Mesenchymal stem cell (in vitro differentiated cells and primary cell): ENCODE data around the gene BUD13.

ENCODE experiments used
- DNase-seq: peaks from one replicate; pipeline ENCODE4 v3.0.0-alpha.2; 2013
- H2AFZ ChIP-seq: one replicate; pipeline ENCODE4 v1.6.1; 2013; ENCODE audit warnings: low read depth, mild to moderate bottlenecking, control low read depth, inconsistent platforms, low read length, moderate library complexity
- H2AK5ac ChIP-seq: 2 replicates; pipeline ENCODE4 v1.6.1; 2013; ENCODE audit warnings: low read length, moderate library complexity, mild to moderate bottlenecking, inconsistent platforms; ENCODE audit not compliant: severe bottlenecking
- H2BK120ac ChIP-seq: one replicate; pipeline ENCODE4 v1.6.1; 2013; ENCODE audit warnings: low read depth, mild to moderate bottlenecking, inconsistent platforms, low read length, moderate library complexity
- H2BK12ac ChIP-seq, 2 experiments: one replicate each; pipeline ENCODE4 v1.6.1; 2013; ENCODE audit warnings: inconsistent platforms in 2 of 2, low read length in 2 of 2, mild to moderate bottlenecking in 2 of 2, moderate library complexity in 2 of 2, control low read depth in 1 of 2
- H2BK15ac ChIP-seq: one replicate; pipeline ENCODE4 v1.6.1; 2013; ENCODE audit warnings: mild to moderate bottlenecking, low read depth, inconsistent platforms; ENCODE audit not compliant: poor library complexity, severe bottlenecking
- H2BK5ac ChIP-seq: 2 replicates; pipeline ENCODE4 v1.6.1; 2013; ENCODE audit warnings: low read depth, mild to moderate bottlenecking, low read length, control low read depth, inconsistent platforms; ENCODE audit not compliant: poor library complexity, severe bottlenecking
- H3K14ac ChIP-seq, 2 experiments: one replicate each; pipeline ENCODE4 v1.6.1; 2013; ENCODE audit warnings: inconsistent platforms in 2 of 2, low read length in 2 of 2, control low read depth in 1 of 2, mild to moderate bottlenecking in 1 of 2, moderate library complexity in 1 of 2
- H3K18ac ChIP-seq, 2 experiments: one replicate each; pipeline ENCODE4 v1.6.1; 2013; ENCODE audit warnings: inconsistent platforms in 2 of 2, low read length in 2 of 2, control low read depth in 1 of 2, low read depth in 1 of 2, mild to moderate bottlenecking in 1 of 2
- H3K23ac ChIP-seq, 2 experiments: one replicate each; pipeline ENCODE4 v1.6.1; 2013; ENCODE audit warnings: inconsistent platforms in 2 of 2, low read length in 2 of 2, mild to moderate bottlenecking in 2 of 2, moderate library complexity in 2 of 2, control low read depth in 1 of 2
- H3K27ac ChIP-seq: 2 replicates; pipeline ENCODE4 v1.5.1; 2013; ENCODE audit warnings: mild to moderate bottlenecking, moderate library complexity, low read length, control low read depth, inconsistent platforms; ENCODE audit not compliant: poor library complexity, severe bottlenecking
- H3K27me3 ChIP-seq, 2 experiments: 2 replicates each; pipeline versions ENCODE4 v1.6.1 to v1.7.0; 2013; ENCODE audit warnings: low read length in 2 of 2, mild to moderate bottlenecking in 2 of 2, moderate library complexity in 2 of 2, control low read depth in 1 of 2, inconsistent platforms in 1 of 2; ENCODE audit not compliant: control insufficient read depth in 1 of 2, insufficient read depth in 1 of 2
- H3K36me3 ChIP-seq, 2 experiments: 2 replicates each; pipeline versions ENCODE4 v1.6.1 to v1.7.0; 2013; ENCODE audit warnings: low read length in 2 of 2, control low read depth in 1 of 2, inconsistent platforms in 1 of 2, low read depth in 1 of 2, mild to moderate bottlenecking in 1 of 2; ENCODE audit not compliant: insufficient read depth in 2 of 2, control insufficient read depth in 1 of 2
- H3K4ac ChIP-seq, 2 experiments: one replicate each; pipeline ENCODE4 v1.6.1; 2013; ENCODE audit warnings: inconsistent platforms in 2 of 2, low read length in 2 of 2, mild to moderate bottlenecking in 2 of 2, moderate library complexity in 2 of 2, control low read depth in 1 of 2, low read depth in 1 of 2
- H3K4me1 ChIP-seq: 2 replicates; pipeline ENCODE4 v1.6.1; 2013; ENCODE audit warnings: low read depth, low read length, control low read depth; ENCODE audit not compliant: control insufficient read depth, insufficient read depth
- H3K4me2 ChIP-seq: 2 replicates; pipeline ENCODE4 v1.6.1; 2013; ENCODE audit warnings: low read length, mild to moderate bottlenecking, inconsistent platforms; ENCODE audit not compliant: poor library complexity, severe bottlenecking
- H3K4me3 ChIP-seq, 2 experiments: 2 replicates each; pipeline versions ENCODE4 v1.5.1 to v1.7.0; 2013; ENCODE audit warnings: low read length in 2 of 2, mild to moderate bottlenecking in 2 of 2, control low read depth in 1 of 2, low read depth in 1 of 2; ENCODE audit not compliant: insufficient read depth in 1 of 2
- H3K79me1 ChIP-seq: replicated peaks from 2 replicates; pipeline ENCODE4 v1.6.1; 2013; ENCODE audit warnings: mild to moderate bottlenecking, control low read depth, low read length, inconsistent platforms; ENCODE audit not compliant: poor library complexity, severe bottlenecking
- H3K9ac ChIP-seq: 2 replicates; pipeline ENCODE4 v1.7.0; 2013; ENCODE audit warnings: mild to moderate bottlenecking, low read length, moderate library complexity
- H3K9me3 ChIP-seq: 2 replicates; pipeline ENCODE4 v1.7.0; 2013; ENCODE audit warnings: mild to moderate bottlenecking, low read length; ENCODE audit not compliant: control insufficient read depth
- H4K8ac ChIP-seq: one replicate; pipeline ENCODE4 v1.6.1; 2013; ENCODE audit warnings: inconsistent platforms, mild to moderate bottlenecking, low read length, moderate library complexity
- H4K91ac ChIP-seq: one replicate; pipeline ENCODE4 v1.6.1; 2013; ENCODE audit warnings: mild to moderate bottlenecking, low read length, inconsistent platforms
- WGBS: methylation state at CpG from one replicate; pipeline ENCODE4 v1.1.7; 2013; ENCODE audit warnings: mixed read lengths; 5-methylcytosine and 5-hydroxymethylcytosine counted together

Gene BUD13

DNA sequence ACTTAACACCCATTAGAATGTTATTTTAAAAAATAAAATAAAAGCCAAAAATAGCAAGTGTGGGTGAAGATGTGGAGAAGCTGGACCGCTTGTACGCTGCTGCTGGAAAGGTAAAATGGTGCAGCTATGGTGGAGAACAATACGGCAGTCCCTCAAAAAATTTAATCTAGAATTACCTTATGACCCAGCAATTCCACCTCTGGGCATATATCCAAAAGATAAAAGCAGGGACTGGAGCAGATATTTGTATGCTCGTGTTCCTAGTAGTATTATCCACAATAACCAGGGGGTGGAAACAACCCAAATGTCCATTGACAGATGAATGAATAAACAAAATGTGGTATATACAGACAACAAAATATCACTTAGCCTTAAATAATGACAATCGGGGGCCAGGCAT, 25.0 kb upstream of the BUD13 start:
- Histone ChIP-seq H3K27ac (no peak overlapping the region), H3K4me3 (no peak overlapping the region), H2BK120ac (no peak overlapping the region), H3K4me2 (no peak overlapping the region), H2BK15ac (no peak overlapping the region), H3K9me3 (no peaks in the 10 kb centered on the region), H3K27me3 (no peaks in the 10 kb centered on the region), H3K23ac (no peak overlapping the region), H4K8ac (no peak overlapping the region), H3K9ac (no peak overlapping the region), H3K36me3 (no peaks in the 10 kb centered on the region), H3K4ac (no peak overlapping the region), H2BK5ac (no peak overlapping the region), H2AK5ac (no peak overlapping the region), H2AFZ (no peak overlapping the region), H2BK12ac (no peak overlapping the region), H3K79me1 (no peaks in the 10 kb centered on the region), H3K4me1 (no peaks in the 10 kb centered on the region), H3K18ac (no peak overlapping the region), H4K91ac (no peak overlapping the region), H3K14ac (no peak overlapping the region)
- WGBS, result 84% methylated on average over 3 of the region's 5 CpGs
- no peak for DNase-seq

DNA sequence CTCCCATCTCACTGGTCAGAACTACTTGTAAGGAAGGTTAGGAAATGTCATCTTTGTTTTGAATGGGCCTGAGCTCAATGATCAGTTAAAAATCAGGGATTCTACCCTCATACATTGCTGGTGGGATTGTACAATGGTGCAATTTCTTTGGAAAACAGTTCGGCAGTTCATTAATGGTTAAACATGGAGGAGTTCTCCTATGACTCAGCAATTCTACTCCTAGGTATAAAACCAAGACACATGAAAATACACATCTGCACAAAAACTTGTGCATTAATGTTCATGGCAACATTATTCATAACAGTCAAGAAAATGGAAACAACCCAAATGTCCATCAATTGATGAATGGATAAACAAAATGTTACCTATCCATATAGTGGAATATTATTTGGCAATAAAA, 23.8 kb upstream of the BUD13 start:
- no peak overlapping the region for H2AFZ ChIP-seq
- no peak overlapping the region for H3K14ac ChIP-seq
- no peak overlapping the region for H3K18ac ChIP-seq
- no peaks in the 10 kb centered on the region for H3K9me3 ChIP-seq
- no peak overlapping the region for H2BK5ac ChIP-seq
- H3K27me3 ChIP-seq, result no peaks in the 10 kb centered on the region
- H3K4ac ChIP-seq, result no peak overlapping the region
- H3K36me3 ChIP-seq, result no peaks in the 10 kb centered on the region
- no peaks in the 10 kb centered on the region for H3K79me1 ChIP-seq
- H3K9ac ChIP-seq, result no peak overlapping the region
- no peak overlapping the region for H3K23ac ChIP-seq
- no peak overlapping the region for H2AK5ac ChIP-seq
- H3K4me2 ChIP-seq, result no peak overlapping the region
- H2BK12ac ChIP-seq, result no peak overlapping the region
- DNase-seq, result no peak
- H4K91ac ChIP-seq, result no peak overlapping the region
- no peak overlapping the region for H3K27ac ChIP-seq
- no peak overlapping the region for H2BK15ac ChIP-seq
- WGBS, result 100% methylated on average over 1 of the region's 1 CpG
- H2BK120ac ChIP-seq, result no peak overlapping the region
- H3K4me1 ChIP-seq, result peaks cover 2% of the 10 kb centered on the region
- no peak overlapping the region for H4K8ac ChIP-seq
- no peak overlapping the region for H3K4me3 ChIP-seq

DNA sequence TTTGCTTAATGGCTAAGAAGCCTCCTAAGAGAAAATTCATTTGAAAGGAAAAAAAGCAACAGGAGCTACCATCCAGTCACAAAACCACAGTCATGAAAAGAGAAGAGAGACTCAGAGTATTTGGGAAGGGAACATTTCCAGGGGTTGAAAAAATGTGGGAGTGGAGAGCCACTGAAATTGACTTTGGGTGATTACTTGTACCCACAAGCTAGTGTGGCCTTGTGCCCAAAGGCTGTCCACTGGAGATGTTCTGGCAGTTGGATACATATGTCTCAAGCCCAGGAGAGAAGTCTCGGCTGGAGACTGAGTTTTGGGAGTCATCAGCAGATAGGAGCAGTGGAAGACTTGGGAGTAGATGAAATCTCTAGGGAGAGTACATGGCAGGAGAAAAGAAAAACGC, 22.1 kb upstream of the BUD13 start:
- no peak overlapping the region for H4K8ac ChIP-seq
- H3K27me3 ChIP-seq, result no peaks in the 10 kb centered on the region
- H3K14ac ChIP-seq, result no peak overlapping the region
- H3K9ac ChIP-seq, result no peak overlapping the region
- H3K4ac ChIP-seq, result no peak overlapping the region
- no peaks in the 10 kb centered on the region for H3K9me3 ChIP-seq
- H2AK5ac ChIP-seq, result no peak overlapping the region
- H3K4me1 ChIP-seq, result peaks cover 7% of the 10 kb centered on the region
- no peak overlapping the region for H2BK15ac ChIP-seq
- H2BK12ac ChIP-seq, result no peak overlapping the region
- no peak overlapping the region for H3K18ac ChIP-seq
- no peak overlapping the region for H3K23ac ChIP-seq
- H3K36me3 ChIP-seq, result no peaks in the 10 kb centered on the region
- H3K27ac ChIP-seq, result no peak overlapping the region
- no peak overlapping the region for H3K4me3 ChIP-seq
- DNase-seq, result no peak
- no peak overlapping the region for H2BK5ac ChIP-seq
- no peak overlapping the region for H4K91ac ChIP-seq
- H2BK120ac ChIP-seq, result no peak overlapping the region
- H3K79me1 ChIP-seq, result no peaks in the 10 kb centered on the region
- WGBS, result 78% methylated on average over 2 of the region's 2 CpGs
- H3K4me2 ChIP-seq, result no peak overlapping the region
- no peak overlapping the region for H2AFZ ChIP-seq

DNA sequence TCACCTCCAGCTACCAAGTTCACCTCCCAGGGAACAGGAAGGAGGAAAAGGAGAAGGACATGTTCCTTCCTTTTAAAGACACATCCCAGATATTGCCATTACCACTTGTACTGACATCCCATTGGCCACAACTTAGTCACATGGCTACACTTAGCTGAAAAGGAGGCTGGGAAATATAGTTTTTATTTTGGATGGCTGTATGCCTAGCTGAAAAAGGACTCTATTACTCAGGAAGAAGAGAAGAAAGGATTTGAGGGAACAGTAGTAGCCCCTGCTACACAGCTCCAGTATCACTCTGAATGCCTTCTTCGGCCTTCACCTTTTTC, 20.9 kb upstream of the BUD13 start:
- no peak overlapping the region for H3K18ac ChIP-seq
- no peak overlapping the region for H2BK5ac ChIP-seq
- H2BK120ac ChIP-seq, result no peak overlapping the region
- H3K27ac ChIP-seq, result no peak overlapping the region
- H4K91ac ChIP-seq, result no peak overlapping the region
- H3K27me3 ChIP-seq, result no peaks in the 10 kb centered on the region
- no peak overlapping the region for H2BK15ac ChIP-seq
- no peaks in the 10 kb centered on the region for H3K79me1 ChIP-seq
- peaks cover 10% of the 10 kb centered on the region for H3K4me1 ChIP-seq
- WGBS, result no CpG with 5 or more reads among the region's 1 CpG
- H3K14ac ChIP-seq, result no peak overlapping the region
- no peak overlapping the region for H2AFZ ChIP-seq
- H2AK5ac ChIP-seq, result no peak overlapping the region
- DNase-seq, result no peak
- H3K23ac ChIP-seq, result no peak overlapping the region
- H4K8ac ChIP-seq, result no peak overlapping the region
- no peak overlapping the region for H2BK12ac ChIP-seq
- H3K4ac ChIP-seq, result no peak overlapping the region
- no peaks in the 10 kb centered on the region for H3K36me3 ChIP-seq
- H3K9ac ChIP-seq, result no peak overlapping the region
- H3K4me2 ChIP-seq, result no peak overlapping the region
- H3K4me3 ChIP-seq, result no peak overlapping the region
- H3K9me3 ChIP-seq, result no peaks in the 10 kb centered on the region
